IMR-90 (cell line): ENCODE results near the gene TMEM214. TPM values are rescaled to one million over a fixed set of nuclear protein-coding genes. Genes with fewer than 3 reads are reported as not detected.
A peak's percentile ranks its signal among the peaks of the same experiment; 100 is the strongest.

Source experiments
- ATAC-seq: fragments of 200-7000 bp; cut with Tn5 transposase; 2 replicates; pipeline ENCODE4 v1.9.1; 2020; ENCODE audit warnings: low read depth, mild to moderate bottlenecking, moderate library complexity
- BruUV-seq: library from RNA; stranded (reverse); fragments of 400-500 nt; replicated peaks from 2 replicates; lab custom pipeline; 2021; lab: Mats Ljungman, UMichigan
- CTCF ChIA-PET: fragments of 300-600 bp; formaldehyde crosslinking; extraction: SDS; loops from one replicate; lab custom pipeline; 2021; ENCODE audit warnings: antibody characterized with exemption; lab: Yijun Ruan, JAX
- POLR2A ChIA-PET: fragments of 300-600 bp; sonication (Branson Sonifier 250); formaldehyde crosslinking; loops from one replicate; lab custom pipeline; 2022; ENCODE audit warnings: antibody characterized with exemption; ENCODE audit not compliant: unreplicated experiment; lab: Charles Lee
- DNase-seq: peaks from one replicate; pipeline ENCODE4 v3.0.0; 2013
- H2AFZ ChIP-seq: replicated peaks from 2 replicates; pipeline ENCODE3; 2013; ENCODE audit warnings: low read length, mild to moderate bottlenecking; ENCODE audit not compliant: poor library complexity
- H2AK5ac ChIP-seq: 2 replicates; pipeline ENCODE4 v1.6.1; 2013; ENCODE audit warnings: low read depth, low read length, inconsistent platforms
- H2AK9ac ChIP-seq: replicated peaks from 2 replicates; pipeline ENCODE3; 2013; ENCODE audit warnings: mild to moderate bottlenecking, low read depth, low read length, moderate library complexity; ENCODE audit not compliant: poor library complexity
- H2BK120ac ChIP-seq: 2 replicates; pipeline ENCODE4 v1.6.1; 2013; ENCODE audit warnings: low read depth, low read length, inconsistent platforms
- H2BK15ac ChIP-seq: 3 replicates; pipeline ENCODE4 v1.6.1; 2013; ENCODE audit warnings: low read depth, low read length, inconsistent platforms
- H2BK20ac ChIP-seq: 2 replicates; pipeline ENCODE4 v1.6.1; 2013; ENCODE audit warnings: low read depth, mild to moderate bottlenecking, inconsistent platforms, low read length, moderate library complexity
- H2BK5ac ChIP-seq: 2 replicates; pipeline ENCODE4 v1.6.1; 2013; ENCODE audit warnings: mild to moderate bottlenecking, low read depth, low read length, inconsistent platforms; ENCODE audit not compliant: poor library complexity, severe bottlenecking
- H3K14ac ChIP-seq: replicated peaks from 2 replicates; pipeline ENCODE4 v1.6.1; 2013; ENCODE audit warnings: low read depth, low read length, inconsistent platforms
- H3K18ac ChIP-seq: 2 replicates; pipeline ENCODE4 v1.6.1; 2013; ENCODE audit warnings: low read depth, low read length, control low read depth
- H3K23ac ChIP-seq: 2 replicates; pipeline ENCODE4 v1.6.1; 2013; ENCODE audit warnings: low read depth, low read length, inconsistent platforms
- H3K27ac ChIP-seq: 2 replicates; pipeline ENCODE4 v1.5.1; 2013; ENCODE audit warnings: mild to moderate bottlenecking, control low read depth, low read length; ENCODE audit not compliant: insufficient read depth
- H3K27me3 ChIP-seq: 2 replicates; pipeline ENCODE4 v1.6.1; 2013; ENCODE audit warnings: low read length; ENCODE audit not compliant: control insufficient read depth, insufficient read depth
- H3K36me3 ChIP-seq: 2 replicates; pipeline ENCODE4 v1.6.1; 2013; ENCODE audit warnings: low read length, mixed read lengths; ENCODE audit not compliant: control insufficient read depth, insufficient read depth
- H3K4ac ChIP-seq: 2 replicates; pipeline ENCODE4 v1.6.1; 2013; ENCODE audit warnings: low read depth, low read length, inconsistent platforms
- H3K4me1 ChIP-seq: 2 replicates; pipeline ENCODE4 v1.6.1; 2013; ENCODE audit warnings: low read length, mixed read lengths; ENCODE audit not compliant: control insufficient read depth, insufficient read depth
- H3K4me2 ChIP-seq: 2 replicates; pipeline ENCODE4 v1.6.1; 2013; ENCODE audit warnings: low read depth, mild to moderate bottlenecking, control low read depth, low read length, moderate library complexity
- H3K4me3 ChIP-seq: 2 replicates; pipeline ENCODE4 v1.5.1; 2013; ENCODE audit warnings: low read depth, mild to moderate bottlenecking, control low read depth, low read length, moderate library complexity; ENCODE audit not compliant: insufficient read depth
- H3K56ac ChIP-seq: 2 replicates; pipeline ENCODE4 v1.6.1; 2013; ENCODE audit warnings: low read length, inconsistent platforms; ENCODE audit not compliant: insufficient read depth; ENCODE audit errors: extremely low read depth
- H3K79me1 ChIP-seq, 2 experiments: 2 replicates each; pipeline ENCODE4 v1.6.1; 2013; ENCODE audit warnings: low read length in 2 of 2, inconsistent platforms in 1 of 2, low read depth in 1 of 2
- H3K9ac ChIP-seq: 2 replicates; pipeline ENCODE4 v1.6.1; 2013; ENCODE audit warnings: low read depth, low read length, control low read depth
- H3K9me1 ChIP-seq: 2 replicates; pipeline ENCODE4 v1.6.1; 2013; ENCODE audit warnings: low read length, inconsistent platforms; ENCODE audit not compliant: insufficient read depth
- H3K9me3 ChIP-seq: 2 replicates; pipeline ENCODE4 v1.6.1; 2013; ENCODE audit warnings: low read length; ENCODE audit not compliant: control insufficient read depth, insufficient read depth
- H4K20me1 ChIP-seq: 2 replicates; pipeline ENCODE4 v1.6.1; 2013; ENCODE audit warnings: low read length, inconsistent platforms; ENCODE audit not compliant: insufficient read depth
- H4K5ac ChIP-seq: 2 replicates; pipeline ENCODE4 v1.6.1; 2013; ENCODE audit warnings: mild to moderate bottlenecking, low read depth, low read length, control low read depth
- H4K8ac ChIP-seq, 2 experiments: 2 replicates each; pipeline ENCODE4 v1.6.1; 2013; ENCODE audit warnings: low read depth in 2 of 2, low read length in 2 of 2, control low read depth in 1 of 2, inconsistent platforms in 1 of 2
- H4K91ac ChIP-seq: 2 replicates; pipeline ENCODE4 v1.6.1; 2013; ENCODE audit warnings: low read depth, low read length, inconsistent platforms; ENCODE audit not compliant: insufficient read depth
- NFE2L2 ChIP-seq: fragments of 150-350 bp; IDR thresholded peaks from 2 replicates; pipeline ENCODE4 v1.6.1; 2016; ENCODE audit warnings: low read depth, mild to moderate bottlenecking, low read length
- SMC3 ChIP-seq: fragments of 150-350 bp; IDR thresholded peaks from 2 replicates; pipeline ENCODE4 v1.6.1; 2016; ENCODE audit warnings: low read depth, mild to moderate bottlenecking, antibody characterized with exemption, low read length, moderate library complexity
- WGBS, 2 experiments: methylation state at CpG; one replicate each; pipeline versions ENCODE4 v1.1.5 to v1.1.7; 2013; ENCODE audit warnings: missing lambda C conversion rate in 2 of 2; ENCODE audit not compliant: insufficient read length in 1 of 2; ENCODE audit errors: extremely low coverage in 2 of 2; 5-methylcytosine and 5-hydroxymethylcytosine counted together
- dilution Hi-C: fragments of 300-500 bp; cut with HindIII; formaldehyde crosslinking; loops from one replicate; pipeline ENCODE4 v1.14.3; 2018; ENCODE audit warnings: low sequenced_read_pairs; ENCODE audit not compliant: unreplicated experiment
- in situ Hi-C: fragments of 300-500 bp; cut with MboI; formaldehyde crosslinking; loops from 3 replicates; pipeline ENCODE4 v1.14.3; 2019; ENCODE audit warnings: low sequenced_read_pairs, inconsistent platforms, mixed read lengths
- intact Hi-C: fragments of 100-400 bp; cut with micrococcal nuclease; formaldehyde crosslinking; loops from 2 replicates; pipeline ENCODE4 v1.10.0; 2022
- polyA plus RNA-seq, 3 experiments: library from polyadenylated mRNA; depleted of rRNA; stranded (reverse); fragments of >200 nt; gene quantifications; 2 replicates each; pipeline ENCODE4 v1.2.3, GENCODE V29; 2012; ENCODE audit warnings: low replicate concordance in 1 of 3
- total RNA-seq: library from RNA; depleted of rRNA; stranded (reverse); fragments of >200 nt; gene quantifications from 2 replicates; pipeline ENCODE4 v1.2.3, GENCODE V29; 2012

Gene TMEM214
- total and polyA plus RNA-seq, 2 of the 4 experiments (the other 2 are of a cell fraction) = 32.1 to 121 TPM

DNA sequence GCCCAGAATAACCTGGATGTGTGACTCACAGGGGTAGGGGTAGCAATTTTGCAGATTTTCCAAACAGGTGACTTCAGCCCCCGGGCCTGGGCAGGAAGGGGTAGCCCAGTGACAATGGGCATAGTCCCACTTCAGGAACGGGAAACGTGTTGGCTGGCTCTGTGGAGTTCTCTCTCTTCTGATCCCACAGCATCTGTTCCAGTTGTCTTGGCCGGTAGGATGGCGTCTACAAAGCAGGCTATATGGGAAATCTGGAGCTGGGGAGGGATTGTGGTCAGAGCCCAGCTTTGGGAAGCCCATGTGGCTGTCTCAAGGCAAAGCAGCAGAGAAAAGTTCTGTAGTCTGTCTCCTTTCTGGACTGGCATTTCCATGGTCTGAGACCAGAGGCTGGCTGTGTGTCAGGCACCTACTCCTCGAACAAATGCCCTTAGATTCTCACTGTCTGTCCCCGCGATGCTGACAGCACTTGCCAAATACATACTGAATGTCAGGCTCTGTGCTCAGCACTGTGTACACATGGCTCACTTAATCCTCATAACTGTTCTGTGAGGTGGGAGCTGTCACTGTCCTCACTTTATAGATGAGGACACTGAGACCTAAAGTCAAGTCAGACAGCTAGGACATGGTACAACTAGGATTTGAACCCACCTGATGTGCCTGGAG is 17.9 kb upstream of the TMEM214 start:
- Histone ChIP-seq H4K8ac (peak overlapping the region in 1 of 2 experiments; percentile 57; a peak in 1 of 4 replicates), H2AK9ac (no peak overlapping the region), H4K20me1 (peaks cover 4% of the 10 kb centered on the region), H2BK15ac (peak overlapping the region; percentile 77; the same call in 2 of the 3 replicates), H3K36me3 (no peaks in the 10 kb centered on the region), H3K9me1 (peaks cover 15% of the 10 kb centered on the region), H3K56ac (no peak overlapping the region), H4K91ac (peak overlapping the region; percentile 87), H2AK5ac (peak overlapping the region; percentile 65), H3K9me3 (no peaks in the 10 kb centered on the region), H2BK20ac (peak overlapping the region; percentile 95), H3K27ac (no peak overlapping the region), H3K4me2 (no peak overlapping the region), H4K5ac (no peak overlapping the region), H3K4me1 (peaks cover 12% of the 10 kb centered on the region), H3K9ac (no peak overlapping the region), H3K14ac (peak overlapping the region; percentile 18), H2BK120ac (peak overlapping the region; percentile 92), H3K18ac (peak overlapping the region; percentile 28; the same call in 1 of the 2 replicates), H3K4me3 (no peak overlapping the region), H2BK5ac (no peak overlapping the region), H3K23ac (no peak overlapping the region), H3K27me3 (no peaks in the 10 kb centered on the region), H3K79me1 (peaks cover 2 to 12% of the 10 kb centered on the region in 2 experiments; a peak in 1 of 4 replicates), H2AFZ (no peak overlapping the region), H3K4ac (peak overlapping the region; percentile 83)
- no peak for DNase-seq
- no peak for ATAC-seq
- ChIA-PET POLR2A (no interaction called here), CTCF (interaction anchor here (4.7 kb wide), 1 partner anchor 53 kb away, joined by 37 read pairs; no protein-coding TSS in a partner anchor)
- dilution Hi-C loops (no loop called here), in situ Hi-C loops (loop anchor here (5.0 kb wide), 2 partner anchors 53 to 173 kb away; no protein-coding TSS in a partner anchor), intact Hi-C loops (loop anchor here (5.0 kb wide), 1 partner anchor 408 kb away; no protein-coding TSS in a partner anchor)
- TF ChIP-seq NFE2L2 (no peak), SMC3 (no peak)
- 89% methylated on average over 3 of the region's 8 CpGs; no CpG with 5 or more reads in 1 of the 2 experiments for WGBS, 2 experiments
- BruUV-seq = no TSS peak
